Endothelial cell (in vitro differentiated cells): ENCODE data around the gene PSORS1C1. TPM values are rescaled to one million over a fixed set of nuclear protein-coding genes. Genes with fewer than 3 reads are reported as not detected.
"Not testable (repeated sequence)": the region's sequence is repeated elsewhere in the genome, so short reads cannot be mapped to it uniquely, and the experiment has no call there.

Source experiments
- DNase-seq: peaks from one replicate; pipeline ENCODE4 v3.0.0; 2021; ENCODE audit warnings: low spot score
- H3K27ac Mint-ChIP-seq: one replicate; pipeline ENCODE4 v1.8.0; 2021; ENCODE audit warnings: mixed read lengths, inconsistent platforms; ENCODE audit not compliant: unreplicated experiment
- H3K27me3 Mint-ChIP-seq: one replicate; pipeline ENCODE4 v1.8.0; 2021; ENCODE audit warnings: mild to moderate bottlenecking, moderate library complexity, mixed read lengths, inconsistent platforms; ENCODE audit not compliant: unreplicated experiment
- H3K36me3 Mint-ChIP-seq: one replicate; pipeline ENCODE4 v1.8.0; 2021; ENCODE audit warnings: mild to moderate bottlenecking, low read depth, mixed read lengths, inconsistent platforms; ENCODE audit not compliant: unreplicated experiment
- H3K4me1 Mint-ChIP-seq: one replicate; pipeline ENCODE4 v1.8.0; 2021; ENCODE audit warnings: mild to moderate bottlenecking, mixed read lengths, inconsistent platforms; ENCODE audit not compliant: unreplicated experiment
- H3K4me3 Mint-ChIP-seq: one replicate; pipeline ENCODE4 v1.8.0; 2021; ENCODE audit warnings: mild to moderate bottlenecking, mixed read lengths, inconsistent platforms; ENCODE audit not compliant: unreplicated experiment
- H3K9me3 Mint-ChIP-seq: one replicate; pipeline ENCODE4 v1.8.0; 2021; ENCODE audit warnings: mixed read lengths, inconsistent platforms; ENCODE audit not compliant: unreplicated experiment
- long read RNA-seq: library from polyadenylated mRNA; unstranded; transcript quantifications from one replicate; pipeline ENCODE4 v2.0.0, GENCODE V29; 2020; ENCODE audit not compliant: unreplicated experiment
- total RNA-seq: library from RNA; stranded (reverse); fragmentation: NEBNext Ultra II Directional; extraction: Animal tissue kit (Norgen Biotek cat#: 25700); gene quantifications from one replicate; pipeline ENCODE4 v1.2.1, GENCODE V29; 2021; ENCODE audit not compliant: unreplicated experiment
- TF ChIP-seq, protein P1 (sequence below): fragments of 200-600 bp; sonication (generic); IDR thresholded peaks from one replicate; pipeline ENCODE4 v1.5.0; 2021; ENCODE audit warnings: antibody characterized with exemption; ENCODE audit not compliant: unreplicated experiment

The PSORS1C1 gene, protein sequence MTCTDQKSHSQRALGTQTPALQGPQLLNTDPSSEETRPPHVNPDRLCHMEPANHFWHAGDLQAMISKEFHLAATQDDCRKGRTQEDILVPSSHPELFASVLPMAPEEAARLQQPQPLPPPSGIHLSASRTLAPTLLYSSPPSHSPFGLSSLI
- total RNA-seq: 0.54 TPM
- long read RNA-seq: 0 reads

DNA sequence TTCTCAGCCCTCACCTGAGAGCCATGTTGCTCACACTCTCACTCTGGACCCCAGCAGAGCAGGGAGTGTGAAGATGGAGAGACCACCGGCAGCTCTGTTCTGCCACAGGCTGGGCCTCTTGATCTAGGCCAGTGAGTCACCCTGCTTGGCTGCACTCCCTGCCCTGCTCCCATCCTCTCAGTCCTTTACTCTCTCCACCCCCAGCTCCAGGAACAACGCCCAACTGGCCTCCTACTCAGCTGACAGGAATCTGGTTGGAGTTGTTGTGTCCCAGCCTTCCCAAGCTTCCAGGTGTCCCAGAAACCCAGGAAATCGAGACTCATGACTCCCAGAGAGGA is at the start of gene PSORS1C1:
Gene PSORS1C1 (plus strand): TSS at position 260 of the 338 bp plus-strand sequence. CDS start 14,833 bp downstream, outside the sequence.
- Mint-ChIP-seq H3K9me3 (no peaks in the 10 kb centered on the region), H3K4me1 (peaks cover 12% of the 10 kb centered on the region), H3K27me3 (peaks cover 21% of the 10 kb centered on the region), H3K27ac (peak within 1 kb of the TSS; percentile 82), H3K36me3 (no peaks in the 10 kb centered on the region), H3K4me3 (no peak within 1 kb of the TSS)
- TF ChIP-seq, protein P1, sequence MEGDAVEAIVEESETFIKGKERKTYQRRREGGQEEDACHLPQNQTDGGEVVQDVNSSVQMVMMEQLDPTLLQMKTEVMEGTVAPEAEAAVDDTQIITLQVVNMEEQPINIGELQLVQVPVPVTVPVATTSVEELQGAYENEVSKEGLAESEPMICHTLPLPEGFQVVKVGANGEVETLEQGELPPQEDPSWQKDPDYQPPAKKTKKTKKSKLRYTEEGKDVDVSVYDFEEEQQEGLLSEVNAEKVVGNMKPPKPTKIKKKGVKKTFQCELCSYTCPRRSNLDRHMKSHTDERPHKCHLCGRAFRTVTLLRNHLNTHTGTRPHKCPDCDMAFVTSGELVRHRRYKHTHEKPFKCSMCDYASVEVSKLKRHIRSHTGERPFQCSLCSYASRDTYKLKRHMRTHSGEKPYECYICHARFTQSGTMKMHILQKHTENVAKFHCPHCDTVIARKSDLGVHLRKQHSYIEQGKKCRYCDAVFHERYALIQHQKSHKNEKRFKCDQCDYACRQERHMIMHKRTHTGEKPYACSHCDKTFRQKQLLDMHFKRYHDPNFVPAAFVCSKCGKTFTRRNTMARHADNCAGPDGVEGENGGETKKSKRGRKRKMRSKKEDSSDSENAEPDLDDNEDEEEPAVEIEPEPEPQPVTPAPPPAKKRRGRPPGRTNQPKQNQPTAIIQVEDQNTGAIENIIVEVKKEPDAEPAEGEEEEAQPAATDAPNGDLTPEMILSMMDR: no peak
- no peak for DNase-seq

DNA sequence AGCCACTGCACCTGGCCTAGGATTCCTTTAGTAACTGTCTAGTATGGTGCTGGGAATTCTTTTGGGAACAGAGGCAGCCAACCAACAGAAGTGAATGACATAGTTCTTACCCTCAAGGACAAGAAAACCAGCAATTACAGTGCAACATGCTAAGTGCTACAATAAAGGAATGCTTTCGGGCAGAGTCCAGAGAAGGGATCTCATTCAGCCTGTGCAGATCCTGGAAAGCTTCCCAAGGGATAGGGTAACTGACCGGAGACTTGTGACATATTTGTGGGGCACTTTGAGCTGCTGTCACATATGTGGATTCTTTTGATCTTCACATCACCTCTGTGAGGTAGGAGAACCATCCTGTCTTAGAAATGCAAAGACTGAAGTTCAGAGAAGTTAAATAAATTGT is 49.0 kb upstream of the PSORS1C1 start:
- TF ChIP-seq, protein P1: no peak
- no peaks in the 10 kb centered on the region for H3K9me3 Mint-ChIP-seq
- H3K27ac Mint-ChIP-seq: no peak overlapping the region
- no peaks in the 10 kb centered on the region for H3K36me3 Mint-ChIP-seq
- no peak for DNase-seq
- H3K4me3 Mint-ChIP-seq: no peak overlapping the region
- peaks cover 4% of the 10 kb centered on the region for H3K27me3 Mint-ChIP-seq
- no peaks in the 10 kb centered on the region for H3K4me1 Mint-ChIP-seq

DNA sequence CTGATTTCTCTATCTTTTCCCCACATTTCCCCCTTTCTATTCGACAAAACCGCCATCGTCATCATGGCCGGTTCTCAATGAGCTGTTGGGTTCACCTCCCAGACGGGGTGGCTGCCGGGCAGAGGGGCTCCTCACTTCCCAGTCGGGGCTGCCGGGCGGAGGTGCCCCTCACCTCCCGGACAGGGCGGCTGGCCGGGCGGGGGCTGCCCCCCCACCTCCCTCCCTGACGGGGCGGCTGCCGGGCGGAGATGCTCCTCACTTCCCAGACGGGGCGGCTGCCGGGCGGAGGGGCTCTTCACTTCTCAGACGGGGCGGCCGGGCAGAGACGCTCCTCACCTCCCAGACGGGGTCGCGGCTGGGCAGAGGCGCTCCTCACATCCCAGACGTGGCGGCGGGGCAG is 47.6 kb upstream of the PSORS1C1 start:
- not testable (repeated sequence) for H3K36me3 Mint-ChIP-seq, H3K27ac Mint-ChIP-seq, H3K27me3 Mint-ChIP-seq, H3K4me3 Mint-ChIP-seq, H3K9me3 Mint-ChIP-seq, DNase-seq, H3K4me1 Mint-ChIP-seq

DNA sequence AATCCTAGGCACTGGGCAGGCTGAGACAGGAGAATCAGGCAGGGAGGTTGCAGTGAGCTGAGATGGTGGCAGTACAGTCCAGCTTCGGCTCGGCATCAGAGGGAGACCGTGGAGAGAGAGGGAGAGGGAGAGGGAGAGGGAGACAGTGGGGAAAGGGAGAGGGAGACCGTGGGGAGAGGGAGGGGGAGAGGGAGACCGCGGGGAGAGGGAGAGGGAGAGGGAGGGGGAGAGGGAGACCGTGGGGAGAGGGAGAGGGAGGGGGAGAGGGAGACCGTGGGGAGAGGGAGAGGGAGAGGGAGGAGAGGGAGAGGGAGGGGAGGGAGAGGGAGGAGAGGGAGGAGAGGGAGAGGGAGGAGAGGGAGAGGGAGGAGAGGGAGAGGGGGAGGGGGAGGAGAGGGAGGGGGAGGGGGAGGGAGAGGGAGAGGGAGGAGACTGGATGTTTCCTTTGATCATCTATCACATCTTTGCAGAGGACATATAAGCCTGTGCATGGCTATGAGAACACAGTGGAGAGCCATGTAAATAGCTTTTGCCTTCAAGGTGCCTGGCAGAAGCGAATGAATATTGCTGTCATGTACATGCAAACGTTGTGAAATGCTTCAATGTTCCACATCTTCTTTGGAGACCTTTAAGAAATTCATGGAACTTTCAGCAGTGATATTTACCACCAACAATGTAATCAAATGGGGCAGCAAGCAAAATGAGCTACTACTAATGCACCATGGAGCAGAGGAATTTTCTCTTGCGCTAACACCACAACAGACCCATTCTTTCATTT is 46.5 kb upstream of the PSORS1C1 start:
- DNase-seq, H3K9me3 Mint-ChIP-seq, H3K27me3 Mint-ChIP-seq, H3K4me3 Mint-ChIP-seq, H3K36me3 Mint-ChIP-seq, H3K4me1 Mint-ChIP-seq: not testable (repeated sequence)
- peak overlapping the region; percentile 48 for H3K27ac Mint-ChIP-seq

DNA sequence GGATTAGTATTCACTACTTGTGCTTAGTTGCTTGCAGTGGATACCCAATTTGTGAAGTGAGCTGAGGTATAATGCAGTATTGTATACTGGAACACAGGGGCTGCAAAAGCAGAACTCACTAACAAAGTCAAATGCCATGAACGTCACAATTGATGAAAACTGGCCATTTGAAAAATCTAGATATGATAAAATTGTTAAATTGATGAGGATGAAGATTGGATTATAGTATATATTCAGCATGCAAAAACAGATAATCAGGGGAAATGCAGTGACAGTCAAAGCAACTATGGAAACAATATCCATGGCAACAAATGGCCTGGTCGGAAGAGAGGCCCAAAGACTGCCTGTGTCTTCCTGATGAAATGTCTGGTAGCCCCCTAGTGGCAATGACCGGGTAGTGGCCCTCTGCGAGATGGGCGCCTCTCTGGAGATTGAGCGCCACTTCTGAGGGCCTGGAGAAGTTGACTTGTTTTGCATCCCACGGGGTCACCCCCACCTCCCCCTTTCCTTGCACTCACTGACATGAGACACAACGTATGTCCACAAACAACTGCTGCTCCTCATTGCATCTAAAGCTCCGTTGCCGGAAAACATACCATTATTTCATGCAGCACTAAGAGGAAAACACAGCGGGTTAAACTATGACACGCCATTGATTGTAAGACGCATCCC is 45.8 kb upstream of the PSORS1C1 start:
- Mint-ChIP-seq H3K9me3 (no peaks in the 10 kb centered on the region), H3K4me1 (no peaks in the 10 kb centered on the region), H3K27me3 (no peaks in the 10 kb centered on the region), H3K27ac (peak overlapping the region; percentile 48), H3K4me3 (no peak overlapping the region), H3K36me3 (no peaks in the 10 kb centered on the region)
- peak; percentile 68 for DNase-seq
- TF ChIP-seq, protein P1: peak; percentile 74
